Loucy (cell line): ENCODE data around the gene SIK3.

Experiments used
- CTCF ChIP-seq: fragments of 200-600 bp; sonication (generic); conservative IDR thresholded peaks from 2 replicates; pipeline ENCODE4 v1.5.1; 2014; ENCODE audit warnings: mild to moderate bottlenecking, antibody characterized with exemption, low read length
- EZH2phosphoT487 ChIP-seq: fragments of 200-600 bp; IDR thresholded peaks from 2 replicates; pipeline ENCODE4 v1.6.1; 2018; ENCODE audit warnings: antibody characterized with exemption, mild to moderate bottlenecking, moderate library complexity, borderline replicate concordance

DNA sequence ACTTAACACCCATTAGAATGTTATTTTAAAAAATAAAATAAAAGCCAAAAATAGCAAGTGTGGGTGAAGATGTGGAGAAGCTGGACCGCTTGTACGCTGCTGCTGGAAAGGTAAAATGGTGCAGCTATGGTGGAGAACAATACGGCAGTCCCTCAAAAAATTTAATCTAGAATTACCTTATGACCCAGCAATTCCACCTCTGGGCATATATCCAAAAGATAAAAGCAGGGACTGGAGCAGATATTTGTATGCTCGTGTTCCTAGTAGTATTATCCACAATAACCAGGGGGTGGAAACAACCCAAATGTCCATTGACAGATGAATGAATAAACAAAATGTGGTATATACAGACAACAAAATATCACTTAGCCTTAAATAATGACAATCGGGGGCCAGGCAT, 300.4 kb downstream of the SIK3 start:
- no peak for TF ChIP-seq CTCF
- no peak for TF ChIP-seq EZH2phosphoT487
